NCI-H2029 treated with DMSO at 0.1 percent for 48 hours (cell line): ENCODE data around the gene KIAA0753.

Experiments used
- DNase-seq: peaks from one replicate; lab custom pipeline; 2025; lab: John Stamatoyannopoulos, UW

Gene KIAA0753

DNA sequence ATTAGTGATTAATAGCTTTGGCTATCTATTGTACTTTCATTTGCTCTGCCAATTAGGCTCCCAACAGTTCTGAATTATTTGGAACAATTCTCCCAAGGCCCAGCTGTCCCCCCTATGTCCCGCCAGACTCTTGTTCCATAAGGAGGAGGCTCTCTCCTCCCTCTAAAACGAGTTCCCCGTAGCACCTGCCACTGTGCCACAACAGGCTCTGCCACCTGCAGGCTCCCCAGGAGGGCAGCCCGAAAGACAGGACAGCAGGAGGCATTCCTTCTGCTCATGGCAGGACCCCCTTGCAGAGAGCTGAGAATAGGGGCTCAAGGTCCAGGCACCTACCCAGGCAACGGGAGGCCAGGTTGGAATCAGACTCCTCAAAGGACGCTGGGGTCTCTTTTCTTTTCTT is 93.2 kb downstream of the KIAA0753 start:
- no peak for DNase-seq

- DNase-seq: no peak
Measured at GRCh38 chr17:6546069-6546718, 94.3 kb downstream of the KIAA0753 start.

- no peak for DNase-seq
Measured at GRCh38 chr17:6545291-6545690, 95.2 kb downstream of the KIAA0753 start.

GRCh38 chr17:6544011-6544370 is 96.5 kb downstream of the KIAA0753 start:
- DNase-seq: no peak

DNA sequence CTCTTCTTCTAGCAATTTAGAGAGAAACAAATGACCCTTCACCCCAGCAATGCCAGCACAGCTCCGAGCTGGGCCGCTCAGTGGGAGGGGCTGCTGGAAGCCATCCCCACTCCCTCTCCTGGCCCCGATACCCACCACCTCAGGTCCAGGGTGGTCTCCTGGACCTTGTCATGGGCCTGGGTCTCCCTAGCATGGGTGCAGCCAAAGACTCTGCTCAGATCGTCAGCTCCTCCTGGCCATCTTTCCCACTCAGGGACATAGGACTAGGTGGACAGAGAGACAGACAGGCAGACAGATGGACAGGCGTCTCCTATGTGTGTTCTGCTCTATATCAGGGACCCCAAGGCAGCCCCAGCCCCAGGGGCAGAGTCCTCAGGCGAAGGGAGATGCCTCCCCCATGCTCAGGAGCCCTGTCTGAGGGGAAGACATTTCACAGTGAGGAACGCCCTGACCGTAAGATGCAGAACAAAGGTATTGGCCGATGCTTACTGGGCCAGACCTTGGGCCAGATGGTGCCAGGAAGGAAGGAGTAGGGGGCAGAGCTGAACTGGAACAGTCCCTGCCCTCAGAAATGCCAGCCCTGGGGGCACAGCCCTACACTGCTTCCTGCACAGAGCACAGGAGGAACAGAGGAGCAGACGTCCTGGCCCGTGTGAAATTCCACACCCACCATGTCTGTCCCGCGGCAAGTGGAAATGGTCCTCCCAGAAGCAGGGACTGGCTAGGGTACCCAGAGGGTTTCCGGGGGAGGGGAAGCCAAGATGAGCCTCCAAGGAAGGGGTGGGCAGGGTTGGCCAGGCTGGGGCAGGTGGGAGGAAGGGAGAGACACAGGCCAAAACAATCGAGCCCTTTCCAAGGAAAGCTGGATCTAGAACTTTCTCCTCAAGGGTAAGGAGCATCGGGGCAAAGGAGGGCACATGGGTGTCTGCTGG is 97.2 kb downstream of the KIAA0753 start:
- no peak for DNase-seq

DNA sequence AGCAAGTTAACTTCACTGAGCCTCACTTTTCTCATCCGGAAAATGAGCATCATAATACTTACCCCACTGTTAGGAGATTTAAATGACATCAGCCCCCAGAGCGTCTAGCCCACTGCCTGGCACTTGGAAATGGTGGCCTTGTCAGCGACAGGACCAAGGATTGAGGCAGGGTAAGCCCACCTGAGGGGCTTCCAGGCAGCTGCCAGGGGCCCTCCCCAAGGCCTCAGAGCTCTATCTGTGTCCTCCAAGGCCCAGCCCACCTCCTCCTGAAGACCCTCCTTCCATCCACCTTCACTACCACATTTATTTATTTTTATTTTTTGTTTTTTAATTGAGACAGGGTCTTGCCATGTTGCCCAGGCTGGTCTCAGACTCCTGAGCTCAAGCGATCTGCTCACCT is 97.9 kb downstream of the KIAA0753 start:
- no peak for DNase-seq

GRCh38 chr17:6541886-6542285 is 98.6 kb downstream of the KIAA0753 start:
- DNase-seq: no peak

- DNase-seq: no peak
Measured at GRCh38 chr17:6539871-6540270, 100.6 kb downstream of the KIAA0753 start.

- DNase-seq: no peak
Measured at GRCh38 chr17:6536566-6537065, 103.9 kb downstream of the KIAA0753 start.

DNA sequence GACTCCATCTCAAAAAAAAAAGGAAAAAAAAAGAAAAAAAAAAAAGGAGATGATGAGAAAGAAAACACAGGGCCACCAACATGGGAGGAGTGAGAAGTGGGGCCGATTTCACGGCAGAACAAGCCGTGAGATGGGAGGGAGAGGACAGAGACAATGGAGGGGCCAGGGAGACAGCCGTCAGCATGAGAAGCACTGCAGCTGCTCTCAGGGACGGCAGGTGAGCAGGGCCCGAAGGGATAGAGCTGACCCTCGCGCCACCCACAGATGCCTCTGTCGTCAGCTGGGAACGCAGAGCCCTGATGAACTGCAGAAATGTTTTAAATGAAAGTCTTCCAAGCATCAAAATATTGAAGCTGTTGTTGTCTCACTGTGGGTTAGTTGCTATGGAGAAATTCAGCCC is 104.5 kb downstream of the KIAA0753 start:
- DNase-seq: no peak

DNA sequence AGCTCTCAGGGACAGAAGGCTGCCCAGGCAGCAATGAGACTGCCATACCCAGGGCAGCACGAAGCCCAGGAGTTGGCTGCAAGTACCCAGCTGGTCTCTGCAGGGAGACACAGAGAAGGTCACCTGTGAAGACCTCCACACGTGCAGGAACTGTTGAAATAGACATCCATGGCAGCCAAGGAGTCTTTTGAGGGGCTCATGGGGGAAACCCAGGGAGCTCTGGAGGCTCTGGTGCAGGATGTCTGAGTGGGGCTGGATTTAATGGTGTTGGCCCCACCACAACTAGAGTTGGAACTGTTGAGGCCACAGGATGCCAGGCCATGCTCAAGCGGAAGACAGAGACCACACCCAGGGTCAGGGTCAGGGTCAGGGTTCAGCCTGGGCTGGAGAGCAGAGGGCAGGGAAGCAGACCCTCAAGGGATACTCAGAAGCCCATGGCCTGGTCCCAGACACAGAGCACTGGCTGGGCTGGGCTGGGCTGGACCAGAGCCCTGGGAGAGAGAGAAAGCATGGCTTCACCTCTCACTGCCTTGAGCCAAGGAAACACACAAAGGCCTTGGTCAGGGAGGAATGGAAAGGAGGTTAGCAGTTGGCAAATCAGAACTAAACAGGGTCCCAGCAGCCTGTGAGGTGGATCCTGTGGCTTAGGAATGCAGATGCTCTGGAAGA is 105.5 kb downstream of the KIAA0753 start:
- no peak for DNase-seq

GRCh38 chr17:6532441-6532885 is 108.0 kb downstream of the KIAA0753 start:
- no peak for DNase-seq

DNA sequence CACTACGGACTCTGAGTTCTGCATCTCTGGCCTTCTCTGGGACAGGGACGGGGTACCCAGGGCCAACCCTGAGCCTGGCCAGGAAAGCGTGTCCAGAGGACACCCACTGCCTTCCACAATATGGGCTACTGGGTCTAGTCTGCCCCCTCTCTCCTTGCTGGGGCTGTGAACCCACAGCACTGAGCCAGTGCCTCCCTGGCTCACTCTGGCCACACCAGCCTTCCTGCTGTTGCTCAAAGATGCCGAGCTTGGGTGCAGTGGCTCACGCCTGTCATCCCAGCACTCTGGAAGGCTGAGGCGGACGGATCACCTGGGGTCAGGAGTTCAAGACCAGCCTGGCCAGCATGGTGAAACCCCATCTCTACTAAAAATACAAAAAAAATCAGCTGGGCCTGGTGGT is 108.9 kb downstream of the KIAA0753 start:
- DNase-seq: no peak

DNA sequence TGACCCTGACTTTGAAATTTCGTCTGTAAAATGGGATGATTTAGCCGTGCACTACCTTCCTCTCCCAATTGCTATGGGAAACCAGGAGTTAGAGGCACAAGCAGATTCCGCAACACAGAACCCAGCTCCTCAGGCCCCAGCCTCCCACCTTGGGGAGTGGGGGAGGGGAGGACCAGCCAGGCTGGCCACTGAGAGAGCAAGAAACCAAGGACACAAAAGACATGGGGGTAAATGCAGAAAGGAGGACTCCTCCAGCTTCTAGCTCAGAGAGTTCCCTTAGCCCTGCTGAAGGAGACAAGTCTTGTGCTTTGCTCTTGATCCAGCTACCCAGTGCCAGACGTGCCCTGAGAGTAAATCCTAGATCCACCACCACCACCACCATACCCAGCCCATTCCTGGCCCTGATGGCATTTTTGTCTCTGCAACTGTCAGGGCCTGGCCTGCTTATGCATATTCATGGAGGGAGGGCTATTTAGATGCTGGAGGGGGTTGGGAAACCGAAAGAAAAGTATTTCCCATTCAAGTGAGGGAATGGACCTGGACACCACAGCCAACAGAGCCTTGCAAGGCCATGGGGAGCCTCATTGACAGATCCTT is 110.1 kb downstream of the KIAA0753 start:
- DNase-seq: no peak

DNA sequence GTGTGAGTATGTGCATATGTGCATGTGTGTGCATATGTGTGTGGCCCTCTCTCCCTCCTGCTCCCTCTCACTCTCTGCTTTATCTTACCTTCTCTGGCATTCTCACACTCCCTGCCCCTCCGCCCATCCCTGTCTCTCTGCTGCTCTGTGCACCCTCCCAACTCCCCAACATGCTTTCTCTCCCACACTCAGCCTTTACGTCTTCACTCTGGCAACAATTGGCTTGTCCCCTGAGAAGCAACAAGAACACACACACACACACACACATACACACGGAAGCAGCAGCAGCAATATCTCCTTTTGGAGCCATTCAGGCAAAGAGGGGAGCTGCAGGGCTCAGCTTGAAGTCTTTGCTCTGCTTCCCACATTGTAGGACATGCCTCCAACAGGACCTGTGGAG is 112.0 kb downstream of the KIAA0753 start:
- DNase-seq: no peak
